ENCODE measurements around the gene SIN3B. TPM values are rescaled to one million over a fixed set of nuclear protein-coding genes. Genes with fewer than 3 reads are reported as not detected.

SIN3B gene
- total RNA-seq, 3 donors from 2014 or later (not counting 1 experiment from before 2014, with no cell fraction given) = 58.4 to 70.1 (median 60.2) TPM

DNA sequence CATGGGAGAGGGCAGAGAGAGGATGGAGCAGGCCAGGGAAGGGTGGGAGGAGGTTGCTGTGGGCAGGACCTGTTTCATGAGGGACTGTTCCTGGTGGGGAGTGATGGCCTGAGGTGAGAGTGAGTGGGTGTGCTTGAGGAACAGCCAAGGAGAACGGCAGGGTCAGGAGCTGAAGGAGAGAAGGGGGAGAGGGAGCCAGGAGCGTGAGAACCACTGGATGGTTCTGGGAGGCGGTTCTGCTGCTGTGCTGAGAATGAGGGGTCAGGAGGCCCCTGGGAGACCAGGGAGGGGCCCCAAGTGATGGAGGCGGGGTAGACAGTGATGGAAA is 7.8 kb downstream of the SIN3B start:
- H3K36me3 Mint-ChIP-seq = peaks cover 5% of the 10 kb centered on the region
- H3K9me3 ChIP-seq (ENCODE audit: control insufficient read depth, insufficient read depth, low read length) = no peaks in the 10 kb centered on the region

DNA sequence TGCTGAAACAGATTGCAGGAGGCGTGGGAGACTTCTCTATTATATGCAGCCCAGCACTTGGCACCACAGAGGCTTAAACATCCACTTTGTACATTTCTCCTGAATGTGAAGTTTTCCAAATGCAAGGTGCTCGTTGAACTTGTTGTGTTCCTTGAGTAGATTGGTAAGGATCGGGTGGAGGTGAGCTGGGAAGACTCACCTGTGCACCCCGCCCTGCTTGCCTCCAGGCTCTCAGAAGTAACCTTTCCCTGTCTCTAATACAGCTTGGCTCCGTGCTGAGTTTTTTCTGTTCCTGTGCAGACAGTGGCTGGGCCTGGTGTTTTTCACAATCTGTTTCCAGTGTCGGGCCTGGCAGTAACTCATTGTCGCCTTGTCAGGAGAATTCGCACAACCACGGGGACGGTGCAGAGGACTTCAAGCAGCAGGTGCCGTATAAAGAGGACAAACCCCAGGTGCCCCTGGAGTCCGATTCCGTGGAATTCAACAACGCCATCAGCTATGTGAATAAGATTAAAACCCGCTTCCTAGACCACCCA is 12.3 kb downstream of the SIN3B start:
- no peak for ATAC-seq
- Histone ChIP-seq H3K4me3 (ENCODE audit: low read length) (no peak overlapping the region), H3K4me1 (ENCODE audit: control insufficient read depth, insufficient read depth, low read length) (no peaks in the 10 kb centered on the region), H3K36me3 (ENCODE audit: control insufficient read depth, insufficient read depth, low read length) (peaks cover 56% of the 10 kb centered on the region), H3K9me3 (ENCODE audit: control insufficient read depth, insufficient read depth, low read length) (no peaks in the 10 kb centered on the region), H3K27ac (ENCODE audit: low read length) (no peak overlapping the region), H3K27me3 (ENCODE audit: control insufficient read depth, insufficient read depth, low read length) (no peaks in the 10 kb centered on the region)
- DNase-seq = no peak
- Mint-ChIP-seq H3K4me1 (peaks cover 0 to 12% of the 10 kb centered on the region in 2 donors), H3K9me3 (no peaks in the 10 kb centered on the region), H3K27me3 (ENCODE audit: low read depth in 2 of 2) (no peaks in the 10 kb centered on the region), H3K4me3 (no peak overlapping the region), H3K36me3 (no peaks in the 10 kb centered on the region), H3K27ac (no peak overlapping the region)
- 96% methylated on average over 15 of the region's 15 CpGs for WGBS (ENCODE audit: insufficient coverage)
- TF ChIP-seq, protein P1, sequence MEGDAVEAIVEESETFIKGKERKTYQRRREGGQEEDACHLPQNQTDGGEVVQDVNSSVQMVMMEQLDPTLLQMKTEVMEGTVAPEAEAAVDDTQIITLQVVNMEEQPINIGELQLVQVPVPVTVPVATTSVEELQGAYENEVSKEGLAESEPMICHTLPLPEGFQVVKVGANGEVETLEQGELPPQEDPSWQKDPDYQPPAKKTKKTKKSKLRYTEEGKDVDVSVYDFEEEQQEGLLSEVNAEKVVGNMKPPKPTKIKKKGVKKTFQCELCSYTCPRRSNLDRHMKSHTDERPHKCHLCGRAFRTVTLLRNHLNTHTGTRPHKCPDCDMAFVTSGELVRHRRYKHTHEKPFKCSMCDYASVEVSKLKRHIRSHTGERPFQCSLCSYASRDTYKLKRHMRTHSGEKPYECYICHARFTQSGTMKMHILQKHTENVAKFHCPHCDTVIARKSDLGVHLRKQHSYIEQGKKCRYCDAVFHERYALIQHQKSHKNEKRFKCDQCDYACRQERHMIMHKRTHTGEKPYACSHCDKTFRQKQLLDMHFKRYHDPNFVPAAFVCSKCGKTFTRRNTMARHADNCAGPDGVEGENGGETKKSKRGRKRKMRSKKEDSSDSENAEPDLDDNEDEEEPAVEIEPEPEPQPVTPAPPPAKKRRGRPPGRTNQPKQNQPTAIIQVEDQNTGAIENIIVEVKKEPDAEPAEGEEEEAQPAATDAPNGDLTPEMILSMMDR (IDR thresholded peaks at IDR 0.05) = no peak
- intact Hi-C loops (cut with micrococcal nuclease) = no loop called here

More for the DNA sequence above, 7.8 kb downstream of the SIN3B start:
- no peaks in the 10 kb centered on the region for H3K27me3 Mint-ChIP-seq (ENCODE audit: low read depth in 2 of 2)
- intact Hi-C loops (cut with micrococcal nuclease) = no loop called here
- DNase-seq (no peak), ATAC-seq (no peak)
- peaks cover 0 to 12% of the 10 kb centered on the region in 2 donors for H3K4me1 Mint-ChIP-seq
- peak overlapping the region in 1 of 2 donors; percentile 44 for H3K27ac Mint-ChIP-seq
- Histone ChIP-seq H3K4me3 (ENCODE audit: low read length) (no peak overlapping the region), H3K27ac (ENCODE audit: low read length) (no peak overlapping the region), H3K27me3 (ENCODE audit: control insufficient read depth, insufficient read depth, low read length) (no peaks in the 10 kb centered on the region), H3K36me3 (ENCODE audit: control insufficient read depth, insufficient read depth, low read length) (peaks cover 43% of the 10 kb centered on the region), H3K4me1 (ENCODE audit: control insufficient read depth, insufficient read depth, low read length) (peaks cover 9% of the 10 kb centered on the region)
- no peak overlapping the region for H3K4me3 Mint-ChIP-seq
- TF ChIP-seq, protein P1 (IDR thresholded peaks at IDR 0.05) = no peak
- WGBS (ENCODE audit: insufficient coverage) = over 99% methylated on average over 4 of the region's 4 CpGs
- H3K9me3 Mint-ChIP-seq = no peaks in the 10 kb centered on the region

DNA sequence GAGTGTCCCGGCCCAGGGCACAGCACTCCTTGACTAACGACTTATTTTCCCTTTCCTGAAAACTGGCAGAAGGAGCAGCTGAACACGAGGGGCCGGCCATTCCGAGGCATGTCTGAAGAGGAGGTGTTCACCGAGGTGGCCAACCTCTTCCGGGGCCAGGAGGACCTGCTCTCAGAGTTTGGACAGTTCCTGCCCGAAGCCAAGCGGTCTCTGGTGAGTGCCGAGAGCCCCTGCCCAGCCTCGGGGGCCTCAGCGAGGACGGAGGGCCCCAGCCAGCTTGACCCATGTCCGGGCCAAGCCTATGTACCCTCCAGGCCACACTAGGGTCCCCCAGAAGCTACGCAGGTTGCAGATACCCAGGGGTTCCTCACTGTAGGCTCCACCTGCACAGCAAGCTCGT is 17.7 kb downstream of the SIN3B start:
- Histone ChIP-seq H3K27ac (ENCODE audit: low read length) (no peak overlapping the region), H3K36me3 (ENCODE audit: control insufficient read depth, insufficient read depth, low read length) (peaks cover 74% of the 10 kb centered on the region), H3K4me1 (ENCODE audit: control insufficient read depth, insufficient read depth, low read length) (no peaks in the 10 kb centered on the region), H3K27me3 (ENCODE audit: control insufficient read depth, insufficient read depth, low read length) (no peaks in the 10 kb centered on the region), H3K4me3 (ENCODE audit: low read length) (no peak overlapping the region), H3K9me3 (ENCODE audit: control insufficient read depth, insufficient read depth, low read length) (no peaks in the 10 kb centered on the region)
- WGBS (ENCODE audit: insufficient coverage) = 97% methylated on average over 16 of the region's 16 CpGs
- no peak for ATAC-seq
- Mint-ChIP-seq H3K4me3 (no peak overlapping the region), H3K27me3 (ENCODE audit: low read depth in 2 of 2) (no peaks in the 10 kb centered on the region), H3K9me3 (no peaks in the 10 kb centered on the region), H3K4me1 (no peaks in the 10 kb centered on the region), H3K27ac (no peak overlapping the region), H3K36me3 (no peaks in the 10 kb centered on the region)
- intact Hi-C loops (cut with micrococcal nuclease) = no loop called here
- DNase-seq = no peak
- TF ChIP-seq, protein P1 (IDR thresholded peaks at IDR 0.05) = no peak

DNA sequence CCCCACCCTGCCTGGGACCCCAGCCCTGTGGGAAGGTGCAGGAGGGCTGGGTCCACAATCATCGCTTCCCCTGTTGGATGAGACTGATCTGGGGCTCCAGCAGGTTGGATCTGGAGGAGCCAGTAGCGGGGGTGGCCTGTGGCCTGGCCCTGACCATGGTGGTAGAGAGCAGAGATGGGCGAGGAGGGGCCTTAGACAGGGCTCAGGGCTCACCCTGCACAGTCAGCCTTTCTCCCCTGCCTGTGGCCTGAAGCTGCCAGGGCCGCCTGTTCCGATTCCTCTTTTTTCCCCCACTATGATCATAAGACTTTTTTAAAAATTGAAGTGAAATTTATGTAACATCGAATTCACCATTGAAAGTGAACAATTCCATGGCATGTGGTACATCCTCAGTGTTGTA is 18.2 kb downstream of the SIN3B start:
- DNase-seq = no peak
- ATAC-seq = no peak
- H3K4me1 Mint-ChIP-seq = no peaks in the 10 kb centered on the region
- 91% methylated on average over 6 of the region's 6 CpGs for WGBS (ENCODE audit: insufficient coverage)
- H3K4me3 Mint-ChIP-seq = no peak overlapping the region
- Histone ChIP-seq H3K4me3 (ENCODE audit: low read length) (no peak overlapping the region), H3K4me1 (ENCODE audit: control insufficient read depth, insufficient read depth, low read length) (no peaks in the 10 kb centered on the region), H3K9me3 (ENCODE audit: control insufficient read depth, insufficient read depth, low read length) (no peaks in the 10 kb centered on the region), H3K27ac (ENCODE audit: low read length) (no peak overlapping the region), H3K36me3 (ENCODE audit: control insufficient read depth, insufficient read depth, low read length) (peaks cover 75% of the 10 kb centered on the region), H3K27me3 (ENCODE audit: control insufficient read depth, insufficient read depth, low read length) (no peaks in the 10 kb centered on the region)
- intact Hi-C loops (cut with micrococcal nuclease) = no loop called here
- no peaks in the 10 kb centered on the region for H3K36me3 Mint-ChIP-seq
- TF ChIP-seq, protein P1 (IDR thresholded peaks at IDR 0.05) = no peak
- H3K9me3 Mint-ChIP-seq = no peaks in the 10 kb centered on the region
- no peak overlapping the region for H3K27ac Mint-ChIP-seq
- H3K27me3 Mint-ChIP-seq (ENCODE audit: low read depth in 2 of 2) = no peaks in the 10 kb centered on the region
